ENCODE measurements around the gene MYO5A. TPM values are rescaled to one million over a fixed set of nuclear protein-coding genes. Genes with fewer than 3 reads are reported as not detected.

MYO5A gene
- total and polyA plus RNA-seq, 9 donors: 3.8 to 26.5 (median 15.1) TPM

GRCh38 chr15:52485290-52485689 lies 43.4 kb downstream of the MYO5A start:
- Histone ChIP-seq H3K9me3 (no peaks in the 10 kb centered on the region), H3K27me3 (no peaks in the 10 kb centered on the region), H3K4me1 (ENCODE audit: insufficient read depth) (no peaks in the 10 kb centered on the region), H3K27ac (no peak overlapping the region), H3K36me3 (no peaks in the 10 kb centered on the region), H3K4me3 (no peak overlapping the region)
- intact Hi-C loops (cut with DNase I): no loop called here
- TF ChIP-seq EP300 (IDR thresholded peaks at IDR 0.05) (no peak), CTCF (IDR thresholded peaks at IDR 0.05) (no peak), POLR2A (IDR thresholded peaks at IDR 0.05) (no peak)
- DNase-seq: no peak
- 92 to 97% (median 95%) methylated on average over 2 of the region's 2 CpGs for WGBS, 3 donors

- no peaks in the 10 kb centered on the region for H3K9me3 ChIP-seq
- WGBS, 3 donors: 72 to 85% (median 84%) methylated on average over 3 of the region's 3 CpGs
- no peaks in the 10 kb centered on the region for H3K27me3 ChIP-seq
- no peak overlapping the region for H3K4me3 ChIP-seq
- TF ChIP-seq POLR2A (IDR thresholded peaks at IDR 0.05) (no peak), CTCF (IDR thresholded peaks at IDR 0.05) (no peak), EP300 (IDR thresholded peaks at IDR 0.05) (no peak)
- H3K27ac ChIP-seq: no peak overlapping the region
- H3K36me3 ChIP-seq: no peaks in the 10 kb centered on the region
- no peaks in the 10 kb centered on the region for H3K4me1 ChIP-seq (ENCODE audit: insufficient read depth)
- no peak for DNase-seq
- intact Hi-C loops (cut with DNase I): no loop called here
Observed at GRCh38 chr15:52483707-52484106, 45.0 kb downstream of the MYO5A start.

- no peaks in the 10 kb centered on the region for H3K4me1 ChIP-seq (ENCODE audit: insufficient read depth)
- WGBS, 3 donors: 54 to 71% (median 65%) methylated on average over 3 of the region's 3 CpGs
- H3K27me3 ChIP-seq: no peaks in the 10 kb centered on the region
- no peaks in the 10 kb centered on the region for H3K9me3 ChIP-seq
- intact Hi-C loops (cut with DNase I): no loop called here
- TF ChIP-seq EP300 (IDR thresholded peaks at IDR 0.05) (no peak), POLR2A (IDR thresholded peaks at IDR 0.05) (no peak), CTCF (IDR thresholded peaks at IDR 0.05) (no peak)
- H3K36me3 ChIP-seq: no peaks in the 10 kb centered on the region
- no peak overlapping the region for H3K27ac ChIP-seq
- H3K4me3 ChIP-seq: no peak overlapping the region
- DNase-seq: no peak
Observed at GRCh38 chr15:52481915-52482314, 46.8 kb downstream of the MYO5A start.

- H3K4me3 ChIP-seq: no peak overlapping the region
- H3K36me3 ChIP-seq: no peaks in the 10 kb centered on the region
- intact Hi-C loops (cut with DNase I): no loop called here
- no peak for TF ChIP-seq EP300 (IDR thresholded peaks at IDR 0.05)
- no peak for TF ChIP-seq CTCF (IDR thresholded peaks at IDR 0.05)
- no peak for TF ChIP-seq POLR2A (IDR thresholded peaks at IDR 0.05)
- H3K27ac ChIP-seq: no peak overlapping the region
- H3K9me3 ChIP-seq: no peaks in the 10 kb centered on the region
- no peaks in the 10 kb centered on the region for H3K4me1 ChIP-seq (ENCODE audit: insufficient read depth)
- 85 to 91% (median 88%) methylated on average over 1 of the region's 1 CpG for WGBS, 3 donors
- no peaks in the 10 kb centered on the region for H3K27me3 ChIP-seq
- no peak for DNase-seq
Observed at GRCh38 chr15:52480990-52481389, 47.7 kb downstream of the MYO5A start.

- Histone ChIP-seq H3K36me3 (no peaks in the 10 kb centered on the region), H3K4me1 (ENCODE audit: insufficient read depth) (no peaks in the 10 kb centered on the region), H3K27ac (no peak overlapping the region), H3K4me3 (no peak overlapping the region), H3K9me3 (no peaks in the 10 kb centered on the region), H3K27me3 (no peaks in the 10 kb centered on the region)
- TF ChIP-seq CTCF (IDR thresholded peaks at IDR 0.05) (no peak), EP300 (IDR thresholded peaks at IDR 0.05) (no peak), POLR2A (IDR thresholded peaks at IDR 0.05) (no peak)
- DNase-seq: no peak
- intact Hi-C loops (cut with DNase I): no loop called here
- 93 to 100% (median 98%) methylated on average over 2 of the region's 2 CpGs for WGBS, 3 donors
Observed at GRCh38 chr15:52466716-52467115, 62.0 kb downstream of the MYO5A start.
